ENCODE data around the gene CSNK1A1.
A peak's percentile ranks its signal among the peaks of the same experiment; 100 is the strongest.
"Not testable (repeated sequence)": the region's sequence is repeated elsewhere in the genome, so short reads cannot be mapped to it uniquely, and the experiment has no call there.

Gene CSNK1A1

DNA sequence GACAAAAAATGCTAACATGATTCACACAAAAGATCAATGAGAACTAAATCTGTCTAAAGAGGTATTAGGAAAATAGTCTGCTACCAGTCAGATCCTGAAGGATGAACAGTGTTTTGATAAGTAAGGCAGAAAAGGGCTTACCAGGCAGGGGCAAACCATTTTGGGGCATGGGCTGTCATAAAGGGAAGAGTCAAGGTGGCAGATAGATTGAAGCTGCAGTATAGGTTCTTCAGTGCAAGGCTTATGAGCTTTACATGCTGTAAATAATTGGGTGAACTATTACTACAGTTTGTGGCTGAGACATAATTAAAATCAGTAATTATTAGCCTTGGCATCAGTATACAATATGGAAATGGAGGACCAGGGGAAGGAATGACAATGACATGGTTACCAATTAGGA is 21.8 kb downstream of the CSNK1A1 start:
- no peak for DNase-seq (ENCODE audit: low spot score)

DNA sequence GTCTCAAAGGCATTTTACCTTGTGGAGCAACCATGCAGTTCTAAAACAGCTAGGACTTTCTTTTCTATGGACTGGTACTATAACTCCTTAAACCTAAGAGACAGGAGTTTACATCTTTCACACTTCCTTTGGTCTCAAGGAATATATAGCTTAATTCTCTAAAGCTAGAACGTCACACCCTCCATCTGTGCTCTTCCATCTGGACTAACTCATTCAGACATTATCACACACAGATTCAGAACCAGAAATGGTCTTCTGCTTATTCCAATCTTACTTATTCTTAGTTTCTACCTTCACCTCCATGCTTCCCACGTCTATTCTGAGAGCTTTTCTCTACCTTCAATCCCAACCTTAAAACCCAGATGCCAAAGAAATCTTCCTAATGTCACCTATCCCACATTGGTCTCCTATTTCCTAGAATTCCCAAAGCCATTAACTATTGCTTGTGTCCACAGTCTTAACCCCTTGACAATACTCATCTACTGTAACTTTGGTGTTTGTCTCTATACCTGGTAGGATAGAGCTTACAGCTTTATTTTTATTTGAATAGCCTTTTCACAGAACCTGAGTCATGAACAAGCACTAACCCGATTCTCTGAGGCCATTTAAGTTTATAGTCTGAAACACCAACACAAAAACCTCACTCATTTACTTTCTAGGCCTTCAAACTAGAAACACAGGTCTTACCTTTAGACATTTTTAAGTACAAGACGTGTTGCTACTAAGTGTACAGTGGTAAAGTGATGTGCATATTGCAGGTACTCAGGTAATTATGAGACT is 22.8 kb downstream of the CSNK1A1 start:
- DNase-seq (ENCODE audit: low spot score) = no peak

DNA sequence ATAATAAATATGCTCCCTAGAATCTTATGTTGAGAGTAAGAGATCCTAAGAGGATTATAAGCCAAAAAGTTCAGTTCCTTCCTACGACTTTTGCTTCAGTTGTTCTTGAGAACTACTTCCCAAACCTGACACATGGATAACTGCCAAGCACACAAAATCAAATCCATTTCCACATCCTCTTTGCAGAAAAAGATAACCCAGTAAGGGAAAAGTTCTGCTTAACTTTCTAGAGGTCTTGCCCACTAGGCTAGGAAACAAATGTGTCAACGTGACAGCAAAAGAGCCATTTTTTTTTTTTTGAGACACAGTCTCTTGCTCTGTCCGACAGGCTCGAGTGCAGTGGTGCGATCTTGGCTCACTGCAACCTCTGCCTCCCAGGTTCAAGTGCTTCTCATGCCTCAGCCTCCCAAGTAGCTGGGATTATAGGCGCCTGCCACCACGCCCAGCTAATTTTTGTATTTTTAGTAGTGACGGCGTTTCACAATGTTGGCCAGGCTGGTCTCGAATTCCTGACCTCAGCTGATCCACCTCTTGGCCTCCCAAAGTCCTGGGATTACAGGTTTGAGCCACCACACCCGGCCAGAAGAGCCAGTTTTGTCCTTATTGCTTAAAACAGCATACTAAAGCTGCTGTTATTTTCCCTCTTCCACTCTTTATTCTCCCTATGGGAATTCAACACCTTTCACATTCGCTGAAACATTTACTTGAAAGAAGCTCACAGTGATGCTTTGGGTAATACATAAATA is 24.2 kb downstream of the CSNK1A1 start:
- DNase-seq (ENCODE audit: low spot score) = no peak

DNA sequence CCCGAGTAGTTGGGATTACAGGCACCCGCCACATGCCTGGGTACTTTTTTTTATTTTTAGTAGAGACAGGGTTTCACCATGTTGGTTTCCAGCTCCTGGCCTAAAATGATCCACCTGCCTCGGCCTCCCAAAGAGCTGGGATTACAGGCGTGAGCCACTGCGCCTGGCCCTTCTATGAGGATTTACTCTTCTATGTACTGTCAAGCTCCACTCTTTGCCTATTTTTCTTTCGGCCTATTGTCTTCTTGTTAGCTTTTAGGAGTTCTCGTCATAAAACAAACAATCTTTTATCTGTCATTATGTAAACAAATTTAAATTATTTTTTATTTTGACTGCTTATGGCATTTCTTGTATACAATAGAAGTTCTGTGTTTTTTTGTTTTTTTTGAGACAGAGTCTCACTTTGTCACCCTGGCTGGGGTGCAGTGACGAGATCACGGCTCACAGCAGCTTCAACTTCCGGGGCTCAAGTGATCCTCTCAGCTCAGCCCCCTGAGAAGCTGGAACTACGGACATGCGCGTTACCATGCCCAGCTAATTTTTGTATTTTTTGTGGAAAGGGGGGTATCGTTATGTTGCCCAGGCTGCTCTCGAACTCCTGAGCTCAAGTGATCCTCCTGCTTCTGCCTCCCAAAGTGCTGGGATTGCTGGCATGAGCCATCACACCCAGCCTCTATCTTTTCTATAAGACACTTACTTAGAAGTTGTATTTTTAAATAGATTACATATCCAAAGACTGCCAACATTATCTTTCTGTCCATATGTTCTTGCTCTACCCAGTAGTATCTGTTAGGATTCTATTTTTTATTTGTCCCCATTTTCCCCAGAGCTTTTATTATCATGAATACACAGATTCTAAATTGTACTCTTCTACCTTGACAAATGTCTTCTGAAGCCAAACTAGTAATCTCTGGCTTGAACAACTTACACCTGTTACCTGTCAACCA is 29.2 kb downstream of the CSNK1A1 start:
- no peak for DNase-seq (ENCODE audit: low spot score)

DNA sequence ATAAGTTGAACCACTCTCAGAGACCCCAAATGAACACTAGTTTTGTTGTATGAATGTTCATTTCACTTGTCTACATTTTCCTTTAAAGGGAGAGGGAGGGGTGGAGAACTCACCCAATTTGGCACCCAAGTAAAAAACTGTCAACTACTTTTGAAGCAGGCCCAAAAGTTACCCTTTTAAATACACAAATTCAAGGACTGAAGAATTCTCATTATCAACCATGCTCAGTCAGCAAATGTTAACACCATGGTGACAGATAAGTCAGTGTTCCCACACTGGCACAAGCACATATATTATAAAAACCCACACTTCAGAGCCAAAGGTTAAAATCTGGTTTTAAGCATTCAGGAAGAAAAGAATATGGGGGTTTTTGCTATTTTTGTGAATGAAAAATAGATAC is 31.6 kb downstream of the CSNK1A1 start:
- no peak for DNase-seq (ENCODE audit: low spot score)

DNA sequence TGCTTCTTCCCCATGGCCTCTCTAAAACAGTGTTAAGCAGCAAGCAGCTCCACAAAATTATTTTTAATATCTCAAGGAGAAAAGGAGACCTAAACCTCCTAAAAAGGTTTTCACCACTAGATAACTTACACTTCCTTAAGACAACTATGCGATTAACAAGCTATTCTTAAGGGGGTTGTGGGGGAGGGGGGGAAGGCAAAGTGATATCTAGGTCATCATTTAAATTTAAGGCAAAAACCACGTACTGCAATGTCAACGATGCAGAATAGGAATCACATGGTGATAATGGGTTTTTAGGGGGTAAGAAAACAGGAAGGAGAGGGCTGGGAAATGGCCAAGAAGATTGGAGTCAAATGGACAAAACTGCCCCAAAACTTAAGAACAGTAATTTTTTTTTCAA is 32.6 kb downstream of the CSNK1A1 start:
- no peak for DNase-seq (ENCODE audit: low spot score)

DNA sequence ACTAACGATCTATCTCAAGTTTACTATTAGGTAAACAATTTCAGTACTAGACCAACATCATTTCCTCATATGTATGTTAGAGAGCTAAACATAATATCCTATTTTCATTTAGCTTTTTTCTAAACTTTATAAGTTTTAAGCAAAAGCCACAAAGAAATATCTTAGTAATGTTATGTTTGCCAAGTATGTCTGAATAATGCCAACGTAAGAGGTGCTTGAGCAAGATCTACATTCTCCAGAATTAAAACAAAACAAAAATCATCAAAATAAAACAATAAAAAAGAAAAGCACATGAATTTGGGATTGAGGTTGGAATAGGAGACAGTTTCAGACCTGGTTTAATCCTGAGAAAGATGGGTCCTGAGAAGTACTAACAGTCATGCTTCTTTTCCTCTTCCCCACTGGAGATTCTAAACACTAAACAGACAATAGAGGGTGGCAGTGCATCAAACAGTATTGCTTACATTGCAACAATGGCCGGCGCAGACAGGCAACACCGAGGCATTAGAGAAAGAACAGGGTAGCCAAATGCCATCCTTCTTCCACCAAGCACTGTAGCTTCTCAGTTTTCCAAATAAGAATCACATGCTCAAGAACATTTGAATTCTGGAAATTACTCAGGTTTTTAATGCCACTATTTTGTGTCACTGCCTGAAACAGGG is 33.6 kb downstream of the CSNK1A1 start:
- peak; percentile 91 for DNase-seq (ENCODE audit: low spot score)

DNA sequence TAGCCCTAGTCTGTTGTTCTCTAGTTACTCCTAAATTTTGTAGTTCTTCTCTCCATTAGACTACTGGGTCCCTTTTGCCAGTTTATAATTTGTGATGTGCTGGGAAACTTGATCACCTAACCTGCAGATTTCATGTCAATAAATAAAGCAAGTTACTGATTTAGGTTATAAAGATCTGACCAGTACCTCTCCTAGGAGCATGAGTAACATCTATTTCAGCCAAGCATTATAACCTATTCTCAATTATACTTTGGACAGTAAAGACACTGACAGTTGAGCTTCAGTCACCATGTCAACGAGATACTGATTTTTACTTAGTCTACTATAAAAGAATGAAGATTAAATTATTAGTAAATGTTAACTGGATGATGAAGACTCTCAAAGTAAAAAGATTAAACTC is 36.7 kb downstream of the CSNK1A1 start:
- DNase-seq (ENCODE audit: low spot score) = no peak

DNA sequence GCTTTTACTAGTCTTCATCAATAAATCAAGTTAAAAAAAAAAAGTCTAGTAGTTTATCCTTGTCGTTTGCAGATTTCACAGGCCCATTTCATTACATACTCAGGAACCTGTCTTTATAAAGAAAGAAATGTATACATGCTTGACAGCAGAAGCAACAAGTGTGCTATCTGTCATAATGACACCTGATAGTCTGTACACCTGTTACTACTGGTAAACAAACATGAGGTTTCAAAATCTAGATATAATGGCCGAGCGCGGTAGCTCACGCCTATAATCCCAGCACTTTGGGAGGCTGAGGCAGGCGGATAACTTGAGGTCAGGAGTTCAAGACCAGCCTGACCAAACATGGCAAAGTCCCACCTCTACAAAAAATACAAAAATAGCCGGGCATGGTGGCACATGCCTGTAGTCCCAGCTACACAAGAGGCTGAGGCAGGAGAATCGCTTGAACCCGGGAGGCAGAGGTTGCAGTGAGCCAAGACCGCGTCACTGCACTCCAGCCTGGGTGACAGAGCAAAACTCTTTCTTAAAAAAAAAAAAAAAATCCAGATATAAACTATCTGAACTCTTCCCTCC is 37.8 kb downstream of the CSNK1A1 start:
- not testable (repeated sequence) for DNase-seq (ENCODE audit: low spot score)

DNA sequence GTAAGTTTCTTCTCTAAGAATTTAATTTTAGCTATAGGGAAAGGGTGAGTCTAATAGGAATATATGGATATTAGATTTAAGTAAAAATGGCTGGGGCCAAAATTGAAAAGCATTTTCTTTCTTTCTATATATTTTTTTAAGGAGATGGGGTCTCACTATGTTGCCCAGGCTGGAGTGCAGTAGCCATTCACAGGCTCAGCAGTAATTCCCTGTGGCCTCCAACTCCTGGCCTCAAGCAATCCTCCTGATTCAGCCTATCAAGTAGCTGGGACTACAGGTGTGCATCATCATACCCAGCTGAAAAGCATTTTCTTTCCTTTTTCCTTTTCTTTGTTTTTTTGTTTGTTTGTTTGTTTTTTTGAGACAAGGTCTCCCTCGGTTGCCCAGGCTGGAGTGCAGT is 41.1 kb downstream of the CSNK1A1 start:
- DNase-seq (ENCODE audit: low spot score) = no peak

DNA sequence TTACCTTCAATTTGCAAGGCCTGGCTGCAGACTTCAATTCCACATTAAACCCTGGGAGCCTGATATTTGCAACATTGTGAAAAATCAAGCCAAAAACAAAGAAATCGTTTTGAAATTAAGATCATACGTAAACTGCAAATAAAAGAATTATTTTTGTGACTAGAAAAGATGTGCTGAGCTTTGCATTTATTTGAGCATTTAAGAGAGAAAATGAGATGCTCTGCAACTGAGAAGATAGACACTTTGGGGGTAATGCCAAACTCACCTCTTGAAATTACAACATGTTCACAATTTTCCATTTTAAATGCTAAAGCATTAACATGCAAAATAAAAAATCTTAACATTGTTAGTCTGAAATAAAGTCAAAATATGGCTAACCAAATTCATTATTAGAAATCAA is 46.6 kb downstream of the CSNK1A1 start:
- no peak for DNase-seq (ENCODE audit: low spot score)

DNA sequence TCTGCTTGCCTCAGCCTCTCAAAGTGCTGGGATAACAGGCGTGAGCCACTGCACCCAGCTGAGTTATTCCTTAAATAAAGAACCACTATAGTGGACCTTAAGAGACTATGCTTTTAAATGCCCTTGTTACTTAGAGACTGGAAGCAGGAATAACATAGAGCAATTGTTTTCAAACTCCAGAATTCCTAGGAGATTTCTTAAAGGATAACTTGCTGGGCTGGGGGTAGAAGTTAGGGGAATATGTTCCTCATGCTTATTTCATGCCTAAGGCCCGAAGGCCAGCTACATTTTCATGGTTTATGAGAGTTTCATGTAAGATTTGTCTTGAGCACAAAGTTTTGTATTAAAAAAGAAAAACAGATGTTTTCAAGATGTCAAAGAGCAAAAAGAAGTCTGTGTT is 48.2 kb downstream of the CSNK1A1 start:
- no peak for DNase-seq (ENCODE audit: low spot score)

DNA sequence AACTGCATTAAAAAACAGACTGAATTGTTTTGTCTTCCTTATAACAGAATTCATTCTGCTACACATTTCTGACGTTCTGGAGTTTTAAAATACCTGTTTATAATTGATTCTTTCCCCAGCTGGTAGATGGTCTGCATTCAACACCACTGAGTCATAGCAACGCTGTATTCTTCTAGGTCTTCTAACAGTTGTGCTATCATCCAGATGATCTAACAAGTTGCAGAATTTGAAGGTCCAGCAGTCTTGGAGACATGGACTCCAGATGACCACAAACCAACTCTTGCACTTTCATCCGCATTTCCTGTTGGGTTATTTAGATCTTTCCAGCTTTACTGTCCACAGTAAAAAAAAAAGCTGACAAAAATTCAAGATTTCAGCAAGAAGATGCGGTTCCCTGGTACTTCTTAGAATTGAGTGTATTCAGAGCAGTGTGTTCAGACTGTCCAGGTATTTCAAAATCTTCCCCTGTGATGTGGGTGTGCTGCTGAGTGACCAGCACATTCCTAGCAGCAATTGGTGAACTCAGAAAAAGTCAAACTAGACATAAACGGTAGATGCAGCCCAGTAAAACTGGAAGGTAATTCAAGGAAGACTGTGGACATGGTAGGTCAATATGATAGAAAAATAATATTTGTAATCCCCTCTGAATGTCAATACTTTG is 50.2 kb downstream of the CSNK1A1 start:
- no peak for DNase-seq (ENCODE audit: low spot score)

DNA sequence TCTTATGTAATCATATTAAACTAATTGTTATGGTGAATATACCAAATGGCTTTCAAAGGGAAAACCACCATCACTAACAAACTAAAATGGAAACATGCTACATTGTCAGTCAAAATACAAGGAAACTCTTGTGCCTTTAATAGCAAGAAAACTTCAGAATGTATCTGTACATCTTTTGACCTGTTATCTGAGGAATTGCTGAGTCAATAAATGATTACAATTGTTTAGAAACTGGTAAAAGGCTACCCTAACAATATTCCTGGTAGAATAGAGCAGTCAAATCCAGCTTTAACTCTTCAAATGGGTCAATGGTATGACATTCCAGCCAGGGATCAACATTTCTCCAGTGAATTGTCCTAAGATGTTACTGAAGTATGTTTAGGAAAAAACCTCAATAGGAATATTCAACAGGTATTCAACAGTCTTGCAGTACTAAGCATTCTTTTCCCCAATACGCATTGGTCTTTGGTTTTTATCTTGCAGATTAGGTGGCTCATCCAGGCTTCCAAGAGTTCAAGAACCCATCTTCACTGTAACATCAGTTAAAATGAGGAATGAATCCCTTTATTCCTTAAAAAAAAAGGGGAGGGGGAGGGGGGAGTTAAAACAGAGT is 52.4 kb downstream of the CSNK1A1 start:
- DNase-seq (ENCODE audit: low spot score) = no peak

DNA sequence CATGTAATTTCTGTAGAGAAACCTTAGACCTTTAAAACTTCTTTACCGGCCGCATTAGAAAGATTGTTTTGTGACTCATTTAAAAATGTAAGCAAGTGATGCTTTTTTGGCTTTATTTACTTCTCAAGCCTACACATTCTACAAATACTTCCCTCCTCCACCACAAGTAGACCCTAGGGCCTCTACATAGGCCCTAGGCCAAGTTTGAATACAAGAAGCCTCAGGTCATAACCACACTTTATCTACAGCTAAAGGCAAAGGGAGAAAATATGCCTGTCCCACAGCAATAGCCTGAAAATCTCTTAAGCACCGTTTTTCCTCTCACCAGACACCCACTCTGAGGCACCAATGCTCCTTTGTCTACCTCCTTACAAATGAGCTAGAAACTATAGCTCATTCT is 53.9 kb downstream of the CSNK1A1 start:
- no peak for DNase-seq (ENCODE audit: low spot score)

DNA sequence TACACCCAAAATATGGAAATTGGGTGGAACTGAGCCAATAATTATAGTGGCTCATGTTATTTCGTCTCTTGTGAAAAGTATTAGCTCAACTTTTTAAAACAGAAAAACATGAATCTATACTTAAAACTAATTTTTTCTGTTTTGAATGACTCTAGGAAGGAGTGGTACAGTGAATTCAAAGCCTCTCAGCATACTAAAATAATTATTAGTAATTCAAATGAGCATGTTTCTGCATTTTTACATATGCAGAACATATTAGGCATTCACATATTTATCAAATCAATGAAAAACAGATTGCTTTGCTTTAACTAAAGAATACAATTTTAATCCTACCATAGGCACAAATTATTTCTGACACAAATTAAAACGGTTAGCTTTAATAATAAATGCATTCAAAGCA is 54.3 kb downstream of the CSNK1A1 start:
- no peak for DNase-seq (ENCODE audit: low spot score)

DNA sequence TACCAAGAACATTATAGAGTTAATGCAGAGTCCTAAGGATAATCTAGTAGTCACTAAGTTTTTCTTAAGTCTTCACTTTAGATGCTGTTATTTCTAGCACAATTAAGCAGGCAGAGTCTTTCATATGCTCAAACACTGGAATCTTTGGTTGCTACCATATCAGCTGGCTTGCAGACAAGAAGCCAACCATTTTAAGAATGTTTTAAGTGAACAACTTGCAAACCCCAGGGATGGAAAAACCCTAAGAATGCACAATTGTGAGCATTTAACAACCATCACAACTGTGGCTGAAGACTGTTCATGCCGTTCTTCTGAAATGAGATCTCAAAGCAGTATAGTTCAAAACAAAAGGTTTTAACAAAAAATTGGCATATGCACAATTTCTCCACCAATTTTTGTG is 55.1 kb downstream of the CSNK1A1 start:
- DNase-seq (ENCODE audit: low spot score) = no peak

DNA sequence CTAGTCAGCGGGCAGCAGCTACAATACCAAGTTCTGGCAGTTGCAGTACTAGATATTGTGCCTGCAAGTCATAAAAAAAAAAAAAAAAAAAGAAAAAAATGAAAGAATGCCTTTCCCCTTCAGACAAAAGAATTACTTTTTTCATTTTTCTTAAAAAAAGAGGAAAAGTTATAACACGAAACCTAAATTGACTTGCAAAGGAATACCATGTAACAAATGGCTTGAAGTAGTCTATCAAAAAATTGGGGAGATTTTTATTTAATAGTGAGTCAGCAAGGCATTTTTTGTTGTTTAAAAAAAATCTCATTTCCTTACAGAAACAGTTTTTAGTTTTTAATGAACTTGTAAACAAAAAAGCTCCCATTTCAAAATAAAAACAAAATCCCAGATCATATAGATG is 55.6 kb downstream of the CSNK1A1 start:
- DNase-seq (ENCODE audit: low spot score) = no peak

DNA sequence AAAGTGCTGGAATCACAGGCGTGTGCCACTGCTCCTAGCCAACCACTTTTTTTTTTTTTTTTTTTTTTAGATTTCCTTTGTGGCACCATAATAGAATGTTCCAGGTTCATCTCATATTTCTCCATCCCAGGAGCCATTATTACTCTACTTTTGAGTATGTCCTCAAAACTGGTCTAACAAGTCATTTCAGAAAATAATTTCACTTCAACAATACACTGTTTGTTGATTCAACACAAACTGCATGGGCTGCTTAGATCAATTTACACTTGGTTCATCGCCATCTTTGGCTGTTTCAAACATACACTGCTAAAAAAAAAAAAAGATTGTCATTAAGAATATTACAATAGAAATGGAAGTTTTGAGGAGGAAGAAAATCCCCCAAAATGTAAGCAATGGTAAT is 57.9 kb downstream of the CSNK1A1 start:
- DNase-seq (ENCODE audit: low spot score) = no peak

DNA sequence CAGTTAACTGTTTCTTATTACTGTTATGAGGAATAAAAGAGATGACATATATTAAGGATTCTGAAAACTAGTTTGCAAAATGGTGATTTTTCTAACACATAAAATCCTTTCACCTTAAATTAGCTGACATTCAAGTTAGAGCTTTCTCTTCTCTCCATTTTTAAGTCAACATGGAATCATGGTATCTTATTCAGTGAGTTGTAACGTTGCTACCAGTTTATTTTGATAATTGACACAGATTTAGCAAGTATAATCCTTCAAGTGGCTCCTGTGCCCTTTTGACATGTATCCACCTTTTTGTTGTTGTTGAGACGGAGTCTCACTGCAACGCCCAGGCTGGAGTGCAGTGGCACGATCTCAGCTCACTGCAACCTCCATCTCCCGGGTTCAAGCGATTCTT is 58.5 kb downstream of the CSNK1A1 start:
- DNase-seq (ENCODE audit: low spot score) = no peak

Measured in pons (tissue), 1 donor.